Bronchial epithelial cell (primary cell): ENCODE results near the gene LPXN. TPM values are rescaled to one million over a fixed set of nuclear protein-coding genes. Genes with fewer than 3 reads are reported as not detected.

Experiments
- DNase-seq: peaks from one replicate; pipeline ENCODE4 v3.0.0-alpha.2; 2010; ENCODE audit warnings: low read depth
- FAIRE-seq: peaks from 2 replicates; lab custom pipeline; 2011; peaks lifted over from hg19 to GRCh38; lab: Jason Lieb, UNC
- H3K27me3 ChIP-seq: 2 replicates; pipeline ENCODE4 v1.5.1; 2011; ENCODE audit warnings: low read length; ENCODE audit not compliant: control insufficient read depth, insufficient read depth
- H3K36me3 ChIP-seq: 2 replicates; pipeline ENCODE4 v1.5.1; 2011; ENCODE audit warnings: low read length; ENCODE audit not compliant: control insufficient read depth, insufficient read depth
- H3K4me3 ChIP-seq: 2 replicates; pipeline ENCODE4 v1.5.1; 2011; ENCODE audit warnings: mild to moderate bottlenecking, low read depth, low read length, control low read depth
- total RNA-seq: library from RNA; depleted of rRNA; stranded (reverse); fragments of >200 nt; gene quantifications from 2 replicates; pipeline ENCODE4 v1.2.1, GENCODE V29; 2014
- TF ChIP-seq, protein P1 (sequence below): IDR thresholded peaks from 2 replicates; pipeline ENCODE4 v1.5.1; 2011; ENCODE audit warnings: mild to moderate bottlenecking, moderate library complexity, low read length, control low read depth, inconsistent platforms; ENCODE audit not compliant: insufficient read depth, severe bottlenecking

The LPXN gene
- total RNA-seq, 1 donor from 2014 or later = 1.6 TPM

DNA sequence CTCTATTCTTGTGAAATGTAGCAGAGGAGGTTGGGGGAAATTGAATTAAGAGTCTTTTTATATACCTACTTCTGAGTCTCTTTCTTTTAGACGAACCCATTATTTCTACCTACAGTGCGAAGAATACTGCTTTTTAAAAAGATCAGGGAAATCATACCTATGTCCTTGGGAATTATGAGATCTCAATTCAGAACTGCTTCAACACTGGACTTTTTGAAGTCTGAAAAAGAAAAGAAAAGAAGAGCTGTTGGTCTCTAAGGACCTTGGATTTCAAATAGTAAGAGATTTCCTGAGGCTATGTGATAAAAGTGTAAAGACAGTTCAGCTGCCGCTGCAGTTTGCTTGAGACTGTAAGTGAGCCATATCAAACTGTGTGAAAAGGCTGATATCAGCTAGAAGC, 64.0 kb downstream of the LPXN start:
- TF ChIP-seq, protein P1, sequence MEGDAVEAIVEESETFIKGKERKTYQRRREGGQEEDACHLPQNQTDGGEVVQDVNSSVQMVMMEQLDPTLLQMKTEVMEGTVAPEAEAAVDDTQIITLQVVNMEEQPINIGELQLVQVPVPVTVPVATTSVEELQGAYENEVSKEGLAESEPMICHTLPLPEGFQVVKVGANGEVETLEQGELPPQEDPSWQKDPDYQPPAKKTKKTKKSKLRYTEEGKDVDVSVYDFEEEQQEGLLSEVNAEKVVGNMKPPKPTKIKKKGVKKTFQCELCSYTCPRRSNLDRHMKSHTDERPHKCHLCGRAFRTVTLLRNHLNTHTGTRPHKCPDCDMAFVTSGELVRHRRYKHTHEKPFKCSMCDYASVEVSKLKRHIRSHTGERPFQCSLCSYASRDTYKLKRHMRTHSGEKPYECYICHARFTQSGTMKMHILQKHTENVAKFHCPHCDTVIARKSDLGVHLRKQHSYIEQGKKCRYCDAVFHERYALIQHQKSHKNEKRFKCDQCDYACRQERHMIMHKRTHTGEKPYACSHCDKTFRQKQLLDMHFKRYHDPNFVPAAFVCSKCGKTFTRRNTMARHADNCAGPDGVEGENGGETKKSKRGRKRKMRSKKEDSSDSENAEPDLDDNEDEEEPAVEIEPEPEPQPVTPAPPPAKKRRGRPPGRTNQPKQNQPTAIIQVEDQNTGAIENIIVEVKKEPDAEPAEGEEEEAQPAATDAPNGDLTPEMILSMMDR = no peak
- FAIRE-seq (no peak), DNase-seq (no peak)
- Histone ChIP-seq H3K4me3 (no peak overlapping the region), H3K27me3 (no peaks in the 10 kb centered on the region), H3K36me3 (no peaks in the 10 kb centered on the region)

DNA sequence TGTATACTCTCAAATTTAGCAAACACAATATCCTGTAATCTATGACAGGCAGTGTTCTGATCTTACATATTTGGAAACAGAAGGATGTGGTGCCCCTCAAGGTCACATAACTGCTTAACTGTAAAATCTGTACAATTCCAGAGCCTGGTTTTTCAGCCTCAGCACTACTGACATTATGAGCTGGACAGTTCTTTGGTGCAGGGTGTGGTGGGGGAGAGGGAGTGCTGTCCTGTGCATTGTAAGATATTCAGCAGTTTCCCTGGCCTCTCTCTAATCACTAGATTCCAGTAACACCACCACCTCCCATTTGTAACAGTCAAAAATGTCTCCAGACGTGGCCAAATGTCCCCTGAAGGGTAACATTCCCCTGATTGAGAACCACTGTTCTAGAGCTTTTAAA, 65.9 kb downstream of the LPXN start:
- Histone ChIP-seq H3K36me3 (no peaks in the 10 kb centered on the region), H3K4me3 (no peak overlapping the region), H3K27me3 (no peaks in the 10 kb centered on the region)
- FAIRE-seq (no peak), DNase-seq (no peak)
- TF ChIP-seq, protein P1 = no peak

DNA sequence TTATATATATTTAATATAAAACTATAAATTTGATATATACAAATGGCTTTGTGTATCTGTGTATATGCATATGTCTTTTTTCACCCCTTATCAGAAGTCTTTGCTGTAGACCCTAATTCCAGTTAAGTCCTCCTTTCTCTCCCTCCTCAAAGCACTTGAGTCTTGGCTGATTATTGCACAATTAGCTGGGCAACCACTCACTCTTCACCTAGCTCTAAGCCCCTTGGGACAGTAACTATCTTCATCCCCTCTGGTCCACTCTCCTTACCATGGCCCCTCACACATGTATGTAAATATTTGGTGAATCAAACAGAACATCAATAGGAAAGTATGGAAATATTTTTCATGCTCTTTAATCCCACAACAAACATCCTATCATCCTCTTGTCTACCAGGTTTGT, 66.8 kb downstream of the LPXN start:
- H3K4me3 ChIP-seq = no peak overlapping the region
- DNase-seq (no peak), FAIRE-seq (no peak)
- no peaks in the 10 kb centered on the region for H3K36me3 ChIP-seq
- H3K27me3 ChIP-seq = no peaks in the 10 kb centered on the region
- TF ChIP-seq, protein P1 = no peak

DNA sequence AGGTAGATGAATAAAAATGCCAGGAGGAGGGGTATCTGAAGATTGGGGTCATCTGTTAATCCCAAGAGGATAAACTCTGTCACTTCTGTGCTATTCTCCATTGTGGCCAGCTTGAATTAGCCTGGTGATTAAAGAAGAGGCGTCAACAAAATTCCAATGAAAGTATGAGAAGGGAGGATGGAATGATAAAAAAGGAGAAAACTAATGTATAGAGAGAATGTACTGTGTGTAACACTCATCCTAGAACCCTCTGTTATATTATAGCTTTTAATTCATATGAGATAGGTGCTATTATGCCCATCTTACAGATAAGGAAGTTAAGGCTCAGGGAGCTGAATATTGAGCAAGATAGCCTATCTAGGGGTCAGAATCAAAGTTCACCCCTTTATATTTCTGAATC, 67.7 kb downstream of the LPXN start, which contains the start of gene OR5B21:
Gene OR5B21, minus strand, starts transcription at position 101 of the 400 bp plus-strand sequence. Its CDS starts 0 bp downstream, at position 101.
- TF ChIP-seq, protein P1 = no peak
- no peak for FAIRE-seq

DNA sequence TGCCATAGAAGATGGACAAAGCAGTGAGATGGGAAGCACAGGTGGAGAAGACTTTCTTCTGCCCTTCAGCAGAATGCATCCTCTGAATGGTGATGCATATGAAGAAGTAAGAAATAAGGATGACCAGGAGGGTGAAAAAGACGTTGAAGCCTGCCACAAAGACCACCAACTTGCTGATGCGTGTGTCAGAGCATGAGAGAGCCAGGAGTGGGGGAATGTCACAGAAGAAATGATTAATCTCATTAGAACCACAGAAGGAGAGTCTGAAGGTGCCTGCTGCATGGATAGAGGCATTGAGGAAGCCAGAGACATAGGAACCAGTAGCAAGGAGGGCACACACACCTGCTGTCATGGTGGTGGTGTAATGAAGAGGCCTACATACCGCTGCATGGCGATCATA, 68.3 kb downstream of the LPXN start:
- TF ChIP-seq, protein P1 = no peak
- H3K27me3 ChIP-seq = no peaks in the 10 kb centered on the region
- DNase-seq (no peak), FAIRE-seq (no peak)
- H3K4me3 ChIP-seq = no peak overlapping the region
- H3K36me3 ChIP-seq = no peaks in the 10 kb centered on the region

More for the DNA sequence above, 67.7 kb downstream of the LPXN start, which contains the start of gene OR5B21:
- Histone ChIP-seq H3K4me3 (no peak within 1 kb of the TSS), H3K36me3 (no peaks in the 10 kb centered on the region), H3K27me3 (no peaks in the 10 kb centered on the region)
- no peak for DNase-seq

DNA sequence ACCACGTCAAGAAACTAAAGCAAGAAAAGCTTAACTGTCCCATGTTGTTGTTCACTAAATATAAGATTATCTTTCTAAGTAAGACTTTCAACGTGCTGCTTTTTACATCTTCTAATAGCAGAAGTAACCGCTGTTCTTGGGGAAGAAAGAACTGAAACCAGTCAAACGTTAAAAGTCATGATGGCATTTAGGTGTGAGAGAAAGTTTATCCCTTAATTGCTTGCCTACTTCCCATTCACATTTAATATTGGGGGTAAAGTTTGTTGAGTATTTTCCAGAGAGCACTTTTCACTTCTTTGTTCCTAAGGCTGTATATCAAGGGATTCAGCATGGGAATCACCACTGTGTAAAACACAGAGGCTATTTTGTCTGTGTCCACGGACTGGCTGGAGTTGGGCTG, 68.7 kb downstream of the LPXN start:
- Histone ChIP-seq H3K4me3 (no peak overlapping the region), H3K36me3 (no peaks in the 10 kb centered on the region), H3K27me3 (no peaks in the 10 kb centered on the region)
- FAIRE-seq (no peak), DNase-seq (no peak)
- TF ChIP-seq, protein P1 = no peak
